Mesenchymal stem cell (in vitro differentiated cells and primary cell): ENCODE data around the gene SFT2D3.
A peak's percentile ranks its signal among the peaks of the same experiment; 100 is the strongest.

ENCODE experiments used
- DNase-seq: peaks from one replicate; pipeline ENCODE4 v3.0.0-alpha.2; 2013
- H2AFZ ChIP-seq: one replicate; pipeline ENCODE4 v1.6.1; 2013; ENCODE audit warnings: low read depth, mild to moderate bottlenecking, control low read depth, inconsistent platforms, low read length, moderate library complexity
- H2AK5ac ChIP-seq: 2 replicates; pipeline ENCODE4 v1.6.1; 2013; ENCODE audit warnings: low read length, moderate library complexity, mild to moderate bottlenecking, inconsistent platforms; ENCODE audit not compliant: severe bottlenecking
- H2BK120ac ChIP-seq: one replicate; pipeline ENCODE4 v1.6.1; 2013; ENCODE audit warnings: low read depth, mild to moderate bottlenecking, inconsistent platforms, low read length, moderate library complexity
- H2BK12ac ChIP-seq, 2 experiments: one replicate each; pipeline ENCODE4 v1.6.1; 2013; ENCODE audit warnings: inconsistent platforms in 2 of 2, low read length in 2 of 2, mild to moderate bottlenecking in 2 of 2, moderate library complexity in 2 of 2, control low read depth in 1 of 2
- H2BK15ac ChIP-seq: one replicate; pipeline ENCODE4 v1.6.1; 2013; ENCODE audit warnings: mild to moderate bottlenecking, low read depth, inconsistent platforms; ENCODE audit not compliant: poor library complexity, severe bottlenecking
- H2BK5ac ChIP-seq: 2 replicates; pipeline ENCODE4 v1.6.1; 2013; ENCODE audit warnings: low read depth, mild to moderate bottlenecking, low read length, control low read depth, inconsistent platforms; ENCODE audit not compliant: poor library complexity, severe bottlenecking
- H3K14ac ChIP-seq, 2 experiments: one replicate each; pipeline ENCODE4 v1.6.1; 2013; ENCODE audit warnings: inconsistent platforms in 2 of 2, low read length in 2 of 2, control low read depth in 1 of 2, mild to moderate bottlenecking in 1 of 2, moderate library complexity in 1 of 2
- H3K18ac ChIP-seq, 2 experiments: one replicate each; pipeline ENCODE4 v1.6.1; 2013; ENCODE audit warnings: inconsistent platforms in 2 of 2, low read length in 2 of 2, control low read depth in 1 of 2, low read depth in 1 of 2, mild to moderate bottlenecking in 1 of 2
- H3K23ac ChIP-seq, 2 experiments: one replicate each; pipeline ENCODE4 v1.6.1; 2013; ENCODE audit warnings: inconsistent platforms in 2 of 2, low read length in 2 of 2, mild to moderate bottlenecking in 2 of 2, moderate library complexity in 2 of 2, control low read depth in 1 of 2
- H3K27ac ChIP-seq: 2 replicates; pipeline ENCODE4 v1.5.1; 2013; ENCODE audit warnings: mild to moderate bottlenecking, moderate library complexity, low read length, control low read depth, inconsistent platforms; ENCODE audit not compliant: poor library complexity, severe bottlenecking
- H3K27me3 ChIP-seq, 2 experiments: 2 replicates each; pipeline versions ENCODE4 v1.6.1 to v1.7.0; 2013; ENCODE audit warnings: low read length in 2 of 2, mild to moderate bottlenecking in 2 of 2, moderate library complexity in 2 of 2, control low read depth in 1 of 2, inconsistent platforms in 1 of 2; ENCODE audit not compliant: control insufficient read depth in 1 of 2, insufficient read depth in 1 of 2
- H3K36me3 ChIP-seq, 2 experiments: 2 replicates each; pipeline versions ENCODE4 v1.6.1 to v1.7.0; 2013; ENCODE audit warnings: low read length in 2 of 2, control low read depth in 1 of 2, inconsistent platforms in 1 of 2, low read depth in 1 of 2, mild to moderate bottlenecking in 1 of 2; ENCODE audit not compliant: insufficient read depth in 2 of 2, control insufficient read depth in 1 of 2
- H3K4ac ChIP-seq, 2 experiments: one replicate each; pipeline ENCODE4 v1.6.1; 2013; ENCODE audit warnings: inconsistent platforms in 2 of 2, low read length in 2 of 2, mild to moderate bottlenecking in 2 of 2, moderate library complexity in 2 of 2, control low read depth in 1 of 2, low read depth in 1 of 2
- H3K4me1 ChIP-seq: 2 replicates; pipeline ENCODE4 v1.6.1; 2013; ENCODE audit warnings: low read depth, low read length, control low read depth; ENCODE audit not compliant: control insufficient read depth, insufficient read depth
- H3K4me2 ChIP-seq: 2 replicates; pipeline ENCODE4 v1.6.1; 2013; ENCODE audit warnings: low read length, mild to moderate bottlenecking, inconsistent platforms; ENCODE audit not compliant: poor library complexity, severe bottlenecking
- H3K4me3 ChIP-seq, 2 experiments: 2 replicates each; pipeline versions ENCODE4 v1.5.1 to v1.7.0; 2013; ENCODE audit warnings: low read length in 2 of 2, mild to moderate bottlenecking in 2 of 2, control low read depth in 1 of 2, low read depth in 1 of 2; ENCODE audit not compliant: insufficient read depth in 1 of 2
- H3K79me1 ChIP-seq: replicated peaks from 2 replicates; pipeline ENCODE4 v1.6.1; 2013; ENCODE audit warnings: mild to moderate bottlenecking, control low read depth, low read length, inconsistent platforms; ENCODE audit not compliant: poor library complexity, severe bottlenecking
- H3K9ac ChIP-seq: 2 replicates; pipeline ENCODE4 v1.7.0; 2013; ENCODE audit warnings: mild to moderate bottlenecking, low read length, moderate library complexity
- H3K9me3 ChIP-seq: 2 replicates; pipeline ENCODE4 v1.7.0; 2013; ENCODE audit warnings: mild to moderate bottlenecking, low read length; ENCODE audit not compliant: control insufficient read depth
- H4K8ac ChIP-seq: one replicate; pipeline ENCODE4 v1.6.1; 2013; ENCODE audit warnings: inconsistent platforms, mild to moderate bottlenecking, low read length, moderate library complexity
- H4K91ac ChIP-seq: one replicate; pipeline ENCODE4 v1.6.1; 2013; ENCODE audit warnings: mild to moderate bottlenecking, low read length, inconsistent platforms
- WGBS: methylation state at CpG from one replicate; pipeline ENCODE4 v1.1.7; 2013; ENCODE audit warnings: mixed read lengths; 5-methylcytosine and 5-hydroxymethylcytosine counted together

Gene SFT2D3

GRCh38 chr2:127670055-127670956 is 31.0 kb upstream of the SFT2D3 start:
- DNase-seq = no peak
- Histone ChIP-seq H3K9me3 (peaks cover 3% of the 10 kb centered on the region), H3K36me3 (peaks cover 0 to 17% of the 10 kb centered on the region in 2 experiments), H3K4ac (no peak overlapping the region), H2BK15ac (no peak overlapping the region), H2BK5ac (no peak overlapping the region), H3K79me1 (peaks cover 14% of the 10 kb centered on the region), H3K9ac (no peak overlapping the region), H2AK5ac (no peak overlapping the region), H3K14ac (no peak overlapping the region), H3K4me1 (peaks cover 20% of the 10 kb centered on the region), H2BK12ac (no peak overlapping the region), H3K27me3 (peaks cover 7 to 10% of the 10 kb centered on the region in 2 experiments), H3K27ac (no peak overlapping the region), H4K91ac (no peak overlapping the region), H4K8ac (no peak overlapping the region), H3K23ac (no peak overlapping the region), H3K4me3 (no peak overlapping the region), H2AFZ (no peak overlapping the region), H2BK120ac (no peak overlapping the region), H3K18ac (no peak overlapping the region), H3K4me2 (no peak overlapping the region)
- 92% methylated on average over 8 of the region's 10 CpGs for WGBS

- H2BK15ac ChIP-seq = no peak overlapping the region
- no peak overlapping the region for H3K4me3 ChIP-seq
- H3K4ac ChIP-seq = no peak overlapping the region
- H2BK5ac ChIP-seq = no peak overlapping the region
- no peak overlapping the region for H3K14ac ChIP-seq
- H2BK120ac ChIP-seq = no peak overlapping the region
- H3K4me2 ChIP-seq = no peak overlapping the region
- no peak overlapping the region for H4K8ac ChIP-seq
- peaks cover 6 to 11% of the 10 kb centered on the region in 2 experiments for H3K27me3 ChIP-seq
- no peak overlapping the region for H2AK5ac ChIP-seq
- H3K9ac ChIP-seq = no peak overlapping the region
- no peak overlapping the region for H4K91ac ChIP-seq
- H3K23ac ChIP-seq = no peak overlapping the region
- H2AFZ ChIP-seq = no peak overlapping the region
- H3K4me1 ChIP-seq = peaks cover 23% of the 10 kb centered on the region
- no peak overlapping the region for H3K18ac ChIP-seq
- H2BK12ac ChIP-seq = no peak overlapping the region
- H3K9me3 ChIP-seq = peaks cover 3% of the 10 kb centered on the region
- WGBS = 100% methylated on average over 2 of the region's 5 CpGs
- peaks cover 11% of the 10 kb centered on the region for H3K79me1 ChIP-seq
- no peak for DNase-seq
- H3K36me3 ChIP-seq = peaks cover 0 to 17% of the 10 kb centered on the region in 2 experiments
- H3K27ac ChIP-seq = no peak overlapping the region
Measured at GRCh38 chr2:127670957-127671290, 30.4 kb upstream of the SFT2D3 start.

- 93% methylated on average over 13 of the region's 14 CpGs for WGBS
- Histone ChIP-seq H4K8ac (no peak overlapping the region), H2AFZ (no peak overlapping the region), H2AK5ac (no peak overlapping the region), H3K79me1 (peaks cover 11% of the 10 kb centered on the region), H3K4me3 (no peak overlapping the region), H3K9ac (no peak overlapping the region), H2BK5ac (no peak overlapping the region), H3K4me1 (peaks cover 26% of the 10 kb centered on the region), H3K27me3 (peaks cover 4 to 19% of the 10 kb centered on the region in 2 experiments), H2BK120ac (no peak overlapping the region), H2BK12ac (peak overlapping the region in 1 of 2 experiments; percentile 42), H3K9me3 (peaks cover 3% of the 10 kb centered on the region), H2BK15ac (peak overlapping the region; percentile 41), H4K91ac (no peak overlapping the region), H3K4me2 (no peak overlapping the region), H3K36me3 (peaks cover 0 to 17% of the 10 kb centered on the region in 2 experiments), H3K4ac (no peak overlapping the region), H3K23ac (peak overlapping the region in 1 of 2 experiments; percentile 70), H3K27ac (no peak overlapping the region), H3K14ac (peak overlapping the region in 1 of 2 experiments; percentile 48), H3K18ac (peak overlapping the region in 1 of 2 experiments; percentile 5)
- DNase-seq = no peak
Measured at GRCh38 chr2:127671557-127672302, 29.6 kb upstream of the SFT2D3 start.
